Neural cell (in vitro differentiated cells): Measurements from ENCODE around the gene CAPN14. TPM values are rescaled to one million over a fixed set of nuclear protein-coding genes. Genes with fewer than 3 reads are reported as not detected.

ENCODE experiments used
- H2AFZ ChIP-seq: fragments of 200-600, 300-800 bp; sonication (generic), shearing (Covaris generic); 2 replicates; pipeline ENCODE4 v1.6.0; 2014; ENCODE audit warnings: low read depth, mild to moderate bottlenecking, antibody characterized with exemption, low read length, moderate library complexity
- H3F3A ChIP-seq: fragments of 200-600 bp; shearing (Covaris generic); 2 replicates; pipeline ENCODE4 v1.6.1; 2016; ENCODE audit warnings: mild to moderate bottlenecking, moderate library complexity, mixed read lengths, antibody characterized with exemption, low read length; ENCODE audit not compliant: insufficient read depth, poor library complexity, severe bottlenecking
- H3K27ac ChIP-seq: fragments of 200-600, 300-800 bp; sonication (generic), shearing (Covaris generic); 2 replicates; pipeline ENCODE4 v1.5.1; 2014; ENCODE audit warnings: mild to moderate bottlenecking, low read length, moderate library complexity
- H3K27me3 ChIP-seq: fragments of 300-800, 200-600 bp; sonication (generic), shearing (Covaris generic); 2 replicates; pipeline ENCODE4 v1.6.0; 2014; ENCODE audit warnings: mild to moderate bottlenecking, low read depth, low read length, moderate library complexity; ENCODE audit not compliant: insufficient read depth
- H3K36me3 ChIP-seq: fragments of 300-800, 200-600 bp; sonication (generic), shearing (Covaris generic); 2 replicates; pipeline ENCODE4 v1.5.1; 2014; ENCODE audit warnings: mild to moderate bottlenecking, antibody characterized with exemption, low read length, moderate library complexity; ENCODE audit not compliant: insufficient read depth
- H3K4me2 ChIP-seq: fragments of 300-800, 200-600 bp; sonication (generic), shearing (Covaris generic); 2 replicates; pipeline ENCODE4 v1.6.0; 2014; ENCODE audit warnings: mild to moderate bottlenecking, low read length
- H3K4me3 ChIP-seq: fragments of 300-800, 200-600 bp; sonication (generic), shearing (Covaris generic); 2 replicates; pipeline ENCODE4 v1.5.1; 2014; ENCODE audit warnings: mild to moderate bottlenecking, low read length, moderate library complexity
- H3K79me2 ChIP-seq: fragments of 200-600 bp; shearing (Covaris generic); replicated peaks from 2 replicates; pipeline ENCODE4 v1.6.0; 2014; ENCODE audit warnings: mild to moderate bottlenecking, low read length, moderate library complexity; ENCODE audit not compliant: insufficient read depth
- H3K9ac ChIP-seq: fragments of 300-800, 200-600 bp; sonication (generic), shearing (Covaris generic); 2 replicates; pipeline ENCODE4 v1.6.1; 2016; ENCODE audit warnings: mild to moderate bottlenecking, low read length, mixed read lengths
- H3K9me2 ChIP-seq: fragments of 200-600 bp; shearing (Covaris generic); 2 replicates; pipeline ENCODE4 v1.6.1; 2016; ENCODE audit warnings: mild to moderate bottlenecking, low read length, mixed read lengths; ENCODE audit not compliant: insufficient read depth
- H3K9me3 ChIP-seq: fragments of 200-600, 300-800 bp; sonication (generic), shearing (Covaris generic); 2 replicates; pipeline ENCODE4 v1.6.1; 2016; ENCODE audit warnings: mild to moderate bottlenecking, mixed run types, low read length, moderate library complexity, mixed read lengths
- H4K20me1 ChIP-seq: fragments of 200-600 bp; shearing (Covaris generic); 2 replicates; pipeline ENCODE4 v1.6.1; 2016; ENCODE audit warnings: mild to moderate bottlenecking, mixed run types; ENCODE audit not compliant: insufficient read depth
- CTCF ChIP-seq: fragments of 450-650 bp; IDR thresholded peaks from 2 replicates; pipeline ENCODE4 v1.5.1; 2014; ENCODE audit warnings: antibody characterized with exemption, mild to moderate bottlenecking, moderate library complexity; ENCODE audit not compliant: poor library complexity, severe bottlenecking
- EP300 ChIP-seq: fragments of 450-650 bp; conservative IDR thresholded peaks from 2 replicates; pipeline ENCODE4 v1.6.1; 2014; ENCODE audit warnings: antibody characterized with exemption, mild to moderate bottlenecking, moderate library complexity; ENCODE audit not compliant: poor library complexity, severe bottlenecking
- EZH2 ChIP-seq: fragments of 200-600, 300-800 bp; shearing (Covaris generic), sonication (generic); IDR thresholded peaks from 2 replicates; pipeline ENCODE4 v1.6.1; 2014; ENCODE audit warnings: antibody characterized with exemption, low read length, borderline replicate concordance, mild to moderate bottlenecking; ENCODE audit not compliant: insufficient read depth, poor library complexity, severe bottlenecking
- MXI1 ChIP-seq: fragments of 450-650 bp; conservative IDR thresholded peaks from 2 replicates; pipeline ENCODE4 v1.6.1; 2014; ENCODE audit warnings: antibody characterized with exemption, mild to moderate bottlenecking; ENCODE audit not compliant: poor library complexity, severe bottlenecking
- POLR2AphosphoS5 ChIP-seq: IDR thresholded peaks from 2 replicates; pipeline ENCODE4 v1.6.1; 2012
- RAD21 ChIP-seq: fragments of 450-650 bp; conservative IDR thresholded peaks from 2 replicates; pipeline ENCODE4 v1.6.1; 2014; ENCODE audit warnings: antibody characterized with exemption, mild to moderate bottlenecking, moderate library complexity
- REST ChIP-seq: IDR thresholded peaks from 2 replicates; pipeline ENCODE4 v1.6.1; 2012; ENCODE audit warnings: borderline replicate concordance
- SMC3 ChIP-seq: fragments of 450-650 bp; conservative IDR thresholded peaks from 2 replicates; pipeline ENCODE4 v1.6.1; 2014; ENCODE audit warnings: antibody characterized with exemption, mild to moderate bottlenecking, moderate library complexity; ENCODE audit not compliant: poor library complexity
- TAF1 ChIP-seq: IDR thresholded peaks from 2 replicates; pipeline ENCODE4 v1.6.1; 2012; ENCODE audit warnings: low read depth
- polyA plus RNA-seq: library from polyadenylated mRNA; depleted of rRNA; stranded (reverse); fragments of >200 nt; gene quantifications from 2 replicates; pipeline ENCODE4 v1.2.3, GENCODE V29; 2014

CAPN14 gene
- polyA plus RNA-seq, 1 donor from 2014 or later = 2.1 TPM

GRCh38 chr2:31141443-31142085, 75.8 kb downstream of the CAPN14 start:
- H4K20me1 ChIP-seq = no peaks in the 10 kb centered on the region
- H3K9ac ChIP-seq = peak overlapping the region; percentile 58
- H3K9me2 ChIP-seq = no peaks in the 10 kb centered on the region
- H3K79me2 ChIP-seq = no peaks in the 10 kb centered on the region
- no peaks in the 10 kb centered on the region for H3K9me3 ChIP-seq
- no peak overlapping the region for H2AFZ ChIP-seq
- peak overlapping the region; percentile 87 for H3K27ac ChIP-seq
- no peaks in the 10 kb centered on the region for H3K36me3 ChIP-seq
- no peak overlapping the region for H3K4me3 ChIP-seq
- no peak overlapping the region for H3K4me2 ChIP-seq
- H3F3A ChIP-seq = no peaks in the 10 kb centered on the region
- H3K27me3 ChIP-seq = peaks cover 26% of the 10 kb centered on the region
- no peak for TF ChIP-seq TAF1
- TF ChIP-seq RAD21 = no peak
- no peak for TF ChIP-seq POLR2AphosphoS5
- TF ChIP-seq CTCF = no peak
- no peak for TF ChIP-seq REST
- TF ChIP-seq EZH2 = no peak
- no peak for TF ChIP-seq SMC3
- no peak for TF ChIP-seq EP300
- TF ChIP-seq MXI1 = no peak

- Histone ChIP-seq H3K9me3 (no peaks in the 10 kb centered on the region), H3K79me2 (no peaks in the 10 kb centered on the region), H3F3A (no peaks in the 10 kb centered on the region), H3K36me3 (no peaks in the 10 kb centered on the region), H3K27ac (no peak overlapping the region), H3K4me2 (no peak overlapping the region), H4K20me1 (no peaks in the 10 kb centered on the region), H2AFZ (no peak overlapping the region), H3K9ac (no peak overlapping the region), H3K27me3 (peaks cover 40% of the 10 kb centered on the region), H3K4me3 (no peak overlapping the region), H3K9me2 (no peaks in the 10 kb centered on the region)
- TF ChIP-seq EZH2 (no peak), EP300 (no peak)
Measured at GRCh38 chr2:31140151-31140550, 77.2 kb downstream of the CAPN14 start.
